ENCODE measurements around the gene NAP1L4. TPM values are rescaled to one million over a fixed set of nuclear protein-coding genes. Genes with fewer than 3 reads are reported as not detected.

Gene NAP1L4
- polyA plus RNA-seq, 1 donor from 2014 or later, result 199 TPM

GRCh38 chr11:2996976-2997375, 4.8 kb upstream of the NAP1L4 start:
- H2AFZ ChIP-seq (ENCODE audit: low read depth, low read length), result no peak overlapping the region
- H3K9me3 ChIP-seq (ENCODE audit: low read length), result no peaks in the 10 kb centered on the region
- no peaks in the 10 kb centered on the region for H3K79me2 ChIP-seq (replicated peaks; ENCODE audit: insufficient read depth, low read length)
- no peaks in the 10 kb centered on the region for H3K36me3 ChIP-seq (ENCODE audit: insufficient read depth, low read length)
- TF ChIP-seq POLR2AphosphoS5 (IDR thresholded peaks at IDR 0.05) (no peak), MXI1 (conservative IDR thresholded peaks at IDR 0.05; ENCODE audit: poor library complexity, severe bottlenecking) (no peak), REST (IDR thresholded peaks at IDR 0.05; ENCODE audit: borderline replicate concordance) (no peak), RAD21 (conservative IDR thresholded peaks at IDR 0.05) (no peak), EP300 (conservative IDR thresholded peaks at IDR 0.05; ENCODE audit: poor library complexity, severe bottlenecking) (no peak), TAF1 (IDR thresholded peaks at IDR 0.05; ENCODE audit: low read depth) (no peak), SMC3 (conservative IDR thresholded peaks at IDR 0.05; ENCODE audit: poor library complexity) (no peak), CTCF (IDR thresholded peaks at IDR 0.05; ENCODE audit: poor library complexity, severe bottlenecking) (no peak)
- H3K27me3 ChIP-seq (ENCODE audit: insufficient read depth, low read depth, low read length), result no peaks in the 10 kb centered on the region
- H3K9ac ChIP-seq (ENCODE audit: low read length), result no peak overlapping the region
- no peaks in the 10 kb centered on the region for H3F3A ChIP-seq (ENCODE audit: insufficient read depth, low read length, poor library complexity, severe bottlenecking)
- no peak overlapping the region for H3K27ac ChIP-seq (ENCODE audit: low read length)
- no peak overlapping the region for H3K4me2 ChIP-seq (ENCODE audit: low read length)
- H4K20me1 ChIP-seq (ENCODE audit: insufficient read depth), result no peaks in the 10 kb centered on the region
- H3K9me2 ChIP-seq (ENCODE audit: insufficient read depth, low read length), result no peaks in the 10 kb centered on the region
- no peak overlapping the region for H3K4me3 ChIP-seq (ENCODE audit: low read length)

- H3K4me3 ChIP-seq (ENCODE audit: low read length), result no peak overlapping the region
These were observed 3.9 kb upstream of the NAP1L4 start for GRCh38 chr11:2995893-2996554.

More at GRCh38 chr11:2995893-2996554, 3.9 kb upstream of the NAP1L4 start:
- no peak for TF ChIP-seq EP300 (conservative IDR thresholded peaks at IDR 0.05; ENCODE audit: poor library complexity, severe bottlenecking)
- TF ChIP-seq SMC3 (conservative IDR thresholded peaks at IDR 0.05; ENCODE audit: poor library complexity), result no peak
- TF ChIP-seq POLR2AphosphoS5 (IDR thresholded peaks at IDR 0.05), result no peak
- no peak for TF ChIP-seq CTCF (IDR thresholded peaks at IDR 0.05; ENCODE audit: poor library complexity, severe bottlenecking)
- TF ChIP-seq RAD21 (conservative IDR thresholded peaks at IDR 0.05), result no peak
- no peak for TF ChIP-seq MXI1 (conservative IDR thresholded peaks at IDR 0.05; ENCODE audit: poor library complexity, severe bottlenecking)
- no peak for TF ChIP-seq REST (IDR thresholded peaks at IDR 0.05; ENCODE audit: borderline replicate concordance)
- TF ChIP-seq TAF1 (IDR thresholded peaks at IDR 0.05; ENCODE audit: low read depth), result no peak
- no peak for TF ChIP-seq EZH2 (IDR thresholded peaks at IDR 0.05; ENCODE audit: borderline replicate concordance, insufficient read depth, low read length, poor library complexity, severe bottlenecking)
- Histone ChIP-seq H3K27me3 (ENCODE audit: insufficient read depth, low read depth, low read length) (no peaks in the 10 kb centered on the region), H3K36me3 (ENCODE audit: insufficient read depth, low read length) (no peaks in the 10 kb centered on the region), H3K9me3 (ENCODE audit: low read length) (no peaks in the 10 kb centered on the region), H3K9ac (ENCODE audit: low read length) (no peak overlapping the region), H3K27ac (ENCODE audit: low read length) (no peak overlapping the region), H3K79me2 (replicated peaks; ENCODE audit: insufficient read depth, low read length) (peaks cover 7% of the 10 kb centered on the region), H4K20me1 (ENCODE audit: insufficient read depth) (peaks cover 4% of the 10 kb centered on the region), H2AFZ (ENCODE audit: low read depth, low read length) (no peak overlapping the region), H3F3A (ENCODE audit: insufficient read depth, low read length, poor library complexity, severe bottlenecking) (no peaks in the 10 kb centered on the region), H3K9me2 (ENCODE audit: insufficient read depth, low read length) (no peaks in the 10 kb centered on the region), H3K4me2 (ENCODE audit: low read length) (no peak overlapping the region)

Data from neural cell (in vitro differentiated cells).